Heart right ventricle (tissue), 16 donors: ENCODE results near the gene SLC22A1. TPM values are rescaled to one million over a fixed set of nuclear protein-coding genes. Genes with fewer than 3 reads are reported as not detected.
"Not testable (repeated sequence)": the region's sequence is repeated elsewhere in the genome, so short reads cannot be mapped to it uniquely, and the experiment has no call there.

Experiments used
- ATAC-seq, 8 donors: fragments of 200-7000 bp; cut with Tn5 transposase; one replicate each; pipeline ENCODE4 v1.9.1; 2020; ENCODE audit warnings: mild to moderate bottlenecking in 8 of 8, moderate library complexity in 8 of 8, moderate number of reproducible peaks in 1 of 8
- DNase-seq, 2 donors: peaks; one replicate each; pipeline ENCODE4 v3.0.0-alpha.2; 2020
- H3K27ac ChIP-seq, 10 donors: fragments of 200-600 bp; sonication (generic) in 2 of 10; one replicate each; pipeline versions ENCODE4 v1.5.0 to v1.8.0; 2020 to 2022; ENCODE audit warnings: mild to moderate bottlenecking in 3 of 10
- H3K27me3 ChIP-seq, 7 donors: fragments of 200-600 bp; one replicate each; pipeline ENCODE4 v1.8.0; 2021 to 2022; ENCODE audit warnings: mild to moderate bottlenecking in 2 of 7
- H3K36me3 ChIP-seq, 9 donors: fragments of 200-600 bp; sonication (generic) in 1 of 9; one replicate each; pipeline versions ENCODE4 v1.5.0 to v1.8.0; 2020 to 2022; ENCODE audit warnings: mild to moderate bottlenecking in 2 of 9
- H3K4me1 ChIP-seq, 9 donors: fragments of 200-600 bp; sonication (generic) in 1 of 9; one replicate each; pipeline versions ENCODE4 v1.5.0 to v1.8.0; 2020 to 2022; ENCODE audit warnings: mild to moderate bottlenecking in 4 of 9
- H3K4me3 ChIP-seq, 10 donors: fragments of 200-600 bp; sonication (generic) in 2 of 10; one replicate each; pipeline versions ENCODE4 v1.5.0 to v1.8.0; 2020 to 2022; ENCODE audit warnings: mild to moderate bottlenecking in 7 of 10, moderate library complexity in 2 of 10
- H3K9me3 ChIP-seq, 11 donors: fragments of 200-600 bp in 10 of 11; sonication (generic) in 2 of 11; one replicate each; pipeline versions ENCODE4 v1.5.0 to v1.8.0; 2013 to 2022; ENCODE audit warnings: mild to moderate bottlenecking in 2 of 11, control low read depth in 1 of 11, moderate library complexity in 1 of 11
- WGBS, 2 donors: extraction: QIAGEN DNeasy Blood & Tissue Kit; methylation state at CpG; one replicate each; pipeline ENCODE4 v1.1.7; 2013; ENCODE audit warnings: inconsistent platforms in 1 of 2; 5-methylcytosine and 5-hydroxymethylcytosine counted together
- intact Hi-C, 10 donors: fragments of 100-400 bp; cut with DNase I; formaldehyde crosslinking; loops; one replicate each; pipeline versions ENCODE4 v1.11.1 to v1.14.2; 2022
- polyA plus RNA-seq, 2 donors: library from polyadenylated mRNA; stranded (reverse); fragments of 200-250 nt; gene quantifications; one replicate each; pipeline ENCODE4 v1.2.3, GENCODE V29; 2013
- total RNA-seq, 10 donors: library from RNA; stranded (reverse); fragmentation: NEBNext Ultra II Directional in 3 of 10; extraction: Animal tissue kit (Norgen Biotek cat#: 25700) in 3 of 10; gene quantifications; one replicate each; pipeline versions ENCODE4 v1.2.1 to v1.2.4, GENCODE V29; 2021 to 2023
- TF ChIP-seq, protein P1 (sequence below), 9 donors: fragments of 200-600 bp; sonication (generic) in 2 of 9; IDR thresholded peaks; one replicate each; pipeline versions ENCODE4 v1.5.0 to v1.8.0; 2021 to 2022; ENCODE audit warnings: antibody characterized with exemption in 9 of 9, mild to moderate bottlenecking in 5 of 9, moderate library complexity in 1 of 9
- donor health status: Arrhythmogenic right ventricular cardiomyopathy.
- donor health status: ischemic (EF 13 %, LVEDD 7.1; RV severe dilation, severe dysfunction).
- donor health status: healthy with polysubstance abuse.
- donor health status: DM: no; HTN: yes; CAD: no.
- donor health status: DM: no; HTN: no; CAD: no.
- donor health status: ischemic (EF 25% LVEDD 6.9; RV normal size, moderate dysfunction).
- donor health status: ischemic (EF 25% LVEDD 5.7; RV mildly dilated, moderate dysfunction).
- donor health status: healthy.
- donor health status: DM: yes; HTN: yes; CAD: no.
- donor health status: Ischemic cardiomyopathy.
- donor health status: ischemic (EF 35%, LVEDD 5.7; RV mildly dilated, moderate dysfunction).
- donor health status: nonischemic (EF 11% LVEDD 7.7; RV severe dilation, severe dysfunction).
- donor health status: DM: yes; HTN: yes; CAD: no.
- donor health status: PGD.
- donor health status: ischemic (EF 29% LVEDD 5.4; RV normal size, mild dysfunction).
- donor health status: nonischemic (EF 23%, LVEDD 6.1; RV moderate dilation, normal function).

SLC22A1 gene
- total and polyA plus RNA-seq, 12 donors, result 0.10 to 1.4 (median 0.39) TPM; not detected in 3

DNA sequence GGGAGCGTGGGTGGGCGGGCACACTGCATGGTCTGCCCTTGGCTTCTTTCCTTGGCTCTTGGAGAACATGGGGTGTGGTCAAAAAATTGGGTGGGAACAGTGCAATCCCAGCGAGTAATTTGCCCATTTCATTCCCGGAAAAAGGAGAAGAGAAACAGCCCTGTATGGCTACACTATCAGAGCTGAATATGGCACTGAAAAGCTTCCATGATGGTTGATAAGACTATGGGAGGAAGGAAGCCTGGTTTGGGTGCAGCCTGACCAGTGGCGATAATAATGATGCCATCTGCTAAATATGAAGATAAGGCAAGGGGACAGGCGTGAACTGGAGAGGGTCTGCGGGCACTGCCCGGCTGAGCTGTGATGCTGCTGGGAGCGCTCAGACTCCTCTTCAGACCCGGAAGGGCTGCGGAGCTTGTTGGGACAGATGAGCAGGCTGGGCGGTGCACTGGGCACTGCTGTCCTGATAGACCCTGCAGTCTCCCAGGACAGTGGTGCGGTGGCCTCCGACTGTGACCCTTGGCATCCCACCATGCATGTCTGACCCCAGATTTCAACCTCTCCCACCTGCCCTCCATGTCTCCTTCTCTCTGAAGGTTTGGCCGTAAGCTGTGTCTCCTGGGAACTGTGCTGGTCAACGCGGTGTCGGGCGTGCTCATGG is 10.2 kb downstream of the SLC22A1 start:
- H3K4me1 ChIP-seq, result no peaks in the 10 kb centered on the region
- DNase-seq (no peak), ATAC-seq (no peak)
- H3K36me3 ChIP-seq, result no peaks in the 10 kb centered on the region
- no peak overlapping the region for H3K4me3 ChIP-seq
- intact Hi-C loops, result loop anchor here in 2 of 10 donors (10.0 kb wide), 2 partner anchors 323 to 403 kb away; no protein-coding TSS in a partner anchor
- H3K9me3 ChIP-seq, result no peaks in the 10 kb centered on the region
- 84 to 86% methylated on average over 19 of the region's 19 CpGs for WGBS, 2 donors
- peaks cover 0 to 14% (median 0%) of the 10 kb centered on the region in 7 donors for H3K27me3 ChIP-seq
- no peak overlapping the region for H3K27ac ChIP-seq
- TF ChIP-seq, protein P1, sequence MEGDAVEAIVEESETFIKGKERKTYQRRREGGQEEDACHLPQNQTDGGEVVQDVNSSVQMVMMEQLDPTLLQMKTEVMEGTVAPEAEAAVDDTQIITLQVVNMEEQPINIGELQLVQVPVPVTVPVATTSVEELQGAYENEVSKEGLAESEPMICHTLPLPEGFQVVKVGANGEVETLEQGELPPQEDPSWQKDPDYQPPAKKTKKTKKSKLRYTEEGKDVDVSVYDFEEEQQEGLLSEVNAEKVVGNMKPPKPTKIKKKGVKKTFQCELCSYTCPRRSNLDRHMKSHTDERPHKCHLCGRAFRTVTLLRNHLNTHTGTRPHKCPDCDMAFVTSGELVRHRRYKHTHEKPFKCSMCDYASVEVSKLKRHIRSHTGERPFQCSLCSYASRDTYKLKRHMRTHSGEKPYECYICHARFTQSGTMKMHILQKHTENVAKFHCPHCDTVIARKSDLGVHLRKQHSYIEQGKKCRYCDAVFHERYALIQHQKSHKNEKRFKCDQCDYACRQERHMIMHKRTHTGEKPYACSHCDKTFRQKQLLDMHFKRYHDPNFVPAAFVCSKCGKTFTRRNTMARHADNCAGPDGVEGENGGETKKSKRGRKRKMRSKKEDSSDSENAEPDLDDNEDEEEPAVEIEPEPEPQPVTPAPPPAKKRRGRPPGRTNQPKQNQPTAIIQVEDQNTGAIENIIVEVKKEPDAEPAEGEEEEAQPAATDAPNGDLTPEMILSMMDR (IDR thresholded peaks at IDR 0.05), result no peak

DNA sequence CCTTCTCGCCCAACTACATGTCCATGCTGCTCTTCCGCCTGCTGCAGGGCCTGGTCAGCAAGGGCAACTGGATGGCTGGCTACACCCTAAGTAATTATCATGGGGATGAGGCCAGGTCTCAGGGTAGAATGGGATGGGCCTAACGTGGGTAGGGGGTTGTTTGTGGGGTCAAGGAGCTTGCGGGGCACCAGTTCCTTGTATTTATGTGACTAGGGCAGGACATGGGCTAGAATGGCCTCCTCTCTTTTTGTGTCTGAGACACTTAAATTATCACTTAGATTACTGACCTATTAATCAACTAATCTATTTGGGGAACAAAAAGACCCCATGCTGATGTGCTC is 10.7 kb downstream of the SLC22A1 start:
- Histone ChIP-seq H3K4me1 (no peaks in the 10 kb centered on the region), H3K9me3 (no peaks in the 10 kb centered on the region), H3K4me3 (no peak overlapping the region), H3K27me3 (peaks cover 0 to 14% (median 0%) of the 10 kb centered on the region in 7 donors), H3K36me3 (no peaks in the 10 kb centered on the region), H3K27ac (no peak overlapping the region)
- TF ChIP-seq, protein P1 (IDR thresholded peaks at IDR 0.05), result no peak
- WGBS, 2 donors, result 80 to 85% methylated on average over 4 of the region's 4 CpGs
- DNase-seq, result no peak
- ATAC-seq, result no peak
- intact Hi-C loops, result loop anchor here in 2 of 10 donors (10.0 kb wide), 2 partner anchors 323 to 403 kb away; no protein-coding TSS in a partner anchor

DNA sequence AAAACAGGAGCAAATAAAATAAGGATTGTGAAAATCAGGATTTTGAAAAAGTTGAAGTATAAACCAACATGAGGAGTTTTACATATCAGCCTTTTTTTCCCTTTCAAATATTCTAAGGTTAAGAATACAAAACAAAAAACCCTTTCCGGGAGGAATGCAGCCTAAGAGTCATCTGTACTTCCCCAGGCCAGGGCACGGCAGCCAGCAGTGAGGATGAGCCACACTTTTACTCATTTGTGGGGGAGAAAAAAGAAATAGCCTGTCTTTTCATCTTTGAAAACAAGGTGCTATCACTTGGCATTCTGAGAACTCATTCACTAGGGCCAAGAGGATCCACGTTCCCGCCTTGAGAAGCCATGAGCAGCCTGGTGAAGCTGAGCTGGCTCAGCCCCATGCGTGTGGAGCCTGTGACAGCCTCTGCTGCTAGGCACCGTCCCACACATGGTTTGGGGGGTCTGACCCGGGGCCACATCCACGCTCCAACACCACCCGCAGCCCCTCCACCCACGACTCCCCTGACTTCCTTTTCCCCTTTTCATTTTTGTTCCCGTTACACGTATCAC is 11.2 kb downstream of the SLC22A1 start:
- no peak for ATAC-seq
- Histone ChIP-seq H3K36me3 (no peaks in the 10 kb centered on the region), H3K27ac (no peak overlapping the region), H3K27me3 (peaks cover 0 to 14% (median 0%) of the 10 kb centered on the region in 7 donors), H3K4me1 (no peaks in the 10 kb centered on the region), H3K9me3 (no peaks in the 10 kb centered on the region), H3K4me3 (no peak overlapping the region)
- DNase-seq, result no peak
- intact Hi-C loops, result loop anchor here in 2 of 10 donors (10.0 kb wide), 2 partner anchors 322 to 402 kb away; no protein-coding TSS in a partner anchor
- TF ChIP-seq, protein P1 (IDR thresholded peaks at IDR 0.05), result no peak
- WGBS, 2 donors, result 66 to 67% methylated on average over 12 of the region's 12 CpGs

DNA sequence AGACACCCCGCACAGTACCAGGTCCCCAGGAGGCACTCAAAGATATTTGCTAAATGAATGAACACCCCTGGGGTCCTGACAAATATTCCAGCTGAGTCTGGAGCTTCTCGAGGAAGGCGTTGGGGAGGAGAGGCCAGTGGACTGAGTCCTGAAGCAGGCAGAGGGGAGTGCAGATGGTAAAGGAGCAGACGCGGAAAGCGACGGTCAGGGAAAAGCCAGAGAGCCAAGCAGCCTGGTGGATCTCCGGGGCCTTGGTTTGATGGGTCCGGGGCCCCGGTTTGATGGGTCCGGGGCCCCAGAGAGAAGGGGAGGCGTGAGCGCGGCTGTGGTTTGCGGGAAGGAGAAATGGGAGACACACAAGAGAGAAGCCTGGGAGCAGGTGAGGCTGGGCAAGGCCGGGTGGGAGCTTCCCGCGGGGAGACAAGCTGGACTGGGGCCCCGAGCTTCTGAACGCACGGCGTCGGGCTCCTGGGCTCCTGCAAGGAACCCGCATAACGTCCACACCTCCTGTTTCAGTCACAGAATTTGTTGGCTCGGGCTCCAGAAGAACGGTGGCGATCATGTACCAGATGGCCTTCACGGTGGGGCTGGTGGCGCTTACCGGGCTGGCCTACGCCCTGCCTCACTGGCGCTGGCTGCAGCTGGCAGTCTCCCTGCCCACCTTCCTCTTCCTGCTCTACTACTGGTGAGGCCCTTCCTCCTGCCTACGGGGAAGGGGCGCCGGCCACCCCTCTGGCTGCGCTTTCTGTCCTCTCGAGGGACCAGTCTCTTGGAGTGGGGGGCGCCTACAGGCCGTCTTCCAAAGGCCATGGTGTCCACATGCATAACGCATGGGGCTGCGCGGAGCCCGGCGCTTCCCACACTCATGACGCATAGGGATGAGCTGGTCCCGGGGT is 12.1 kb downstream of the SLC22A1 start:
- intact Hi-C loops, result loop anchor here in 2 of 10 donors (10.0 kb wide), 2 partner anchors 321 to 401 kb away; no protein-coding TSS in a partner anchor
- no peak overlapping the region for H3K4me3 ChIP-seq
- H3K4me1 ChIP-seq, result peaks cover 0 to 5% (median 4%) of the 10 kb centered on the region in 9 donors
- peaks cover 0 to 14% (median 0%) of the 10 kb centered on the region in 7 donors for H3K27me3 ChIP-seq
- no peak overlapping the region for H3K27ac ChIP-seq
- DNase-seq, result no peak
- no peak for ATAC-seq
- no peaks in the 10 kb centered on the region for H3K36me3 ChIP-seq
- TF ChIP-seq, protein P1 (IDR thresholded peaks at IDR 0.05), result no peak
- no peaks in the 10 kb centered on the region for H3K9me3 ChIP-seq
- WGBS, 2 donors, result 90 to 91% methylated on average over 47 of the region's 47 CpGs

DNA sequence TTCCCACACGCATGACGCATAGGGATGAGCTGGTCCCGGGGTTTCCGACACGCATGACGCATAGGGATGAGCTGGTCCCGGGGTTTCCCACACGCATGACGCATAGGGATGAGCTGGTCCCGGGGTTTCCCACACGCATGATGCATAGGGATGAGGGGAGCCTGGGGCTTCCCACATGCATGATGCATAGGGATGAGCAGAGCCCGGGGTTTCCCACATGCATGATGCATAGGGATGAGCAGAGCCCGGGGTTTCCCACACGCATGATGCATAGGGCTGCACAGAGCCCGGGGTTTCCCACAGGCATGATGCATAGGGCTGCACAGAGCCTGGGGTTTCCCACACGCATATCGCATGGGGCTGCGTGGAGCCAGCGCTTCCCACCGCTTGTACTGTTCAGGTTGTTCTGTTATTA is 12.7 kb downstream of the SLC22A1 start:
- H3K9me3 ChIP-seq, H3K36me3 ChIP-seq, H3K4me1 ChIP-seq, DNase-seq, ATAC-seq, H3K27ac ChIP-seq, H3K4me3 ChIP-seq: not testable (repeated sequence)
- intact Hi-C loops, result loop anchor here in 2 of 10 donors (10.0 kb wide), 2 partner anchors 320 to 400 kb away; no protein-coding TSS in a partner anchor
- 92 to 94% methylated on average over 20 of the region's 20 CpGs for WGBS, 2 donors
- peaks cover 0 to 14% (median 0%) of the 10 kb centered on the region in 7 donors for H3K27me3 ChIP-seq
